Bladder microvascular endothelial cell (primary cell): ENCODE measurements around the gene POMP. TPM values are rescaled to one million over a fixed set of nuclear protein-coding genes. Genes with fewer than 3 reads are reported as not detected.

ENCODE experiments used
- total RNA-seq: library from RNA; depleted of rRNA; stranded (reverse); fragments of >200 nt; gene quantifications from 2 replicates; pipeline ENCODE4 v1.2.3, GENCODE V29; 2014

Gene POMP
- 55.0 and 70.7 TPM in 2 replicates for total RNA-seq

GRCh38 chr13:28658796-28659620, at the start of gene POMP:
POMP (plus strand) TSS chr13:28659130; CDS start chr13:28659185, 55 bp downstream.

GRCh38 chr13:28718543-28719226, 59.8 kb downstream of the POMP start, which contains the start of gene SLC46A3:
SLC46A3 (minus strand) TSS chr13:28718970; CDS start chr13:28717998, 972 bp downstream.

Other genes starting within 250 kb of the POMP start
- 28.1 and 63.8 TPM in 2 replicates for gene FLT1, start 164.0 kb upstream of the POMP start, total RNA-seq
- 1.4 and 3.7 TPM in 2 replicates for gene SLC46A3, start 59.8 kb downstream of the POMP start, total RNA-seq
- not detected in 2 replicates for gene MTUS2, start 161.2 kb downstream of the POMP start, total RNA-seq